Measurements from ENCODE around the gene MAGOHB.

GRCh38 chr12:10558789-10559188 is 54.6 kb downstream of the MAGOHB start:
- no peak for TF ChIP-seq POLR2A (IDR thresholded peaks at IDR 0.05)
- no peak for TF ChIP-seq CTCF (IDR thresholded peaks at IDR 0.05)
